ENCODE results near the gene VN1R5.

Gene VN1R5

GRCh38 chr1:247303216-247303615 lies 47.3 kb downstream of the VN1R5 start:
- no peak for DNase-seq

GRCh38 chr1:247304031-247304430 lies 48.2 kb downstream of the VN1R5 start:
- DNase-seq = no peak

All from NCI-H524 (cell line).